ENCODE measurements around the gene ZDHHC17.

GRCh38 chr12:76739896-76740295 is 24.0 kb upstream of the ZDHHC17 start:
- TF ChIP-seq CTCF (IDR thresholded peaks at IDR 0.05) (no peak), ZFX (IDR thresholded peaks at IDR 0.05; ENCODE audit: borderline replicate concordance) (no peak)
